A549 (cell line): ENCODE data around the gene POLR2F.

Source experiments
- BHLHE40 ChIP-seq: IDR thresholded peaks from 2 replicates; pipeline ENCODE4 v1.6.1; 2012; ENCODE audit warnings: low read depth, low read length, inconsistent platforms
- CHD2 ChIP-seq: fragments of 150-350 bp; IDR thresholded peaks from 2 replicates; pipeline ENCODE4 v1.6.1; 2014; ENCODE audit warnings: low read length; ENCODE audit not compliant: partially characterized antibody
- CTCF ChIP-seq: fragments of >200 bp; sonication (Bioruptor Twin); formaldehyde crosslinking; IDR thresholded peaks from 3 replicates; pipeline ENCODE4 v1.5.1; 2016
- EP300 ChIP-seq, 2 experiments: fragments of >200 bp; sonication (Bioruptor Twin); formaldehyde crosslinking; IDR thresholded peaks; 2 replicates in 1 of 2; 3 replicates in 1 of 2; pipeline ENCODE4 v1.6.1; 2016 to 2017
- FOSL2 ChIP-seq, 2 experiments: fragments of 450-650 bp in 1 of 2; fragments of >200 bp in 1 of 2; sonication (Bioruptor Twin) in 1 of 2; formaldehyde crosslinking; IDR thresholded peaks; 2 replicates each; pipeline versions ENCODE4 v1.5.0 to v1.6.1; 2016 to 2020; ENCODE audit warnings: mild to moderate bottlenecking in 1 of 2, moderate library complexity in 1 of 2
- MAX ChIP-seq: IDR thresholded peaks from 2 replicates; pipeline ENCODE4 v1.6.1; 2012
- MYC ChIP-seq: IDR thresholded peaks from 2 replicates; pipeline ENCODE4 v1.6.1; 2012; ENCODE audit warnings: mild to moderate bottlenecking, inconsistent platforms, low read length, improper control_type of control experiment, borderline replicate concordance
- PHF8 ChIP-seq: fragments of 200-600 bp; sonication (generic); IDR thresholded peaks from 2 replicates; pipeline ENCODE4 v1.6.1; 2016; ENCODE audit warnings: low read depth, mild to moderate bottlenecking, antibody characterized with exemption, moderate library complexity, borderline replicate concordance
- POLR2A ChIP-seq: IDR thresholded peaks from 2 replicates; pipeline ENCODE4 v1.6.1; 2012; ENCODE audit warnings: mild to moderate bottlenecking, low read length
- RAD21 ChIP-seq, 2 experiments: fragments of >200 bp in 1 of 2; sonication (Bioruptor Twin) in 1 of 2; formaldehyde crosslinking in 1 of 2; IDR thresholded peaks in 1 of 2; conservative IDR thresholded peaks in 1 of 2; 2 replicates in 1 of 2; 3 replicates in 1 of 2; pipeline ENCODE4 v1.6.1; 2012 to 2018; ENCODE audit warnings: inconsistent platforms in 1 of 2
- SMC3 ChIP-seq: fragments of >200 bp; sonication (Bioruptor Twin); formaldehyde crosslinking; IDR thresholded peaks from 3 replicates; pipeline ENCODE4 v1.6.1; 2018; ENCODE audit warnings: inconsistent platforms
- USF2 ChIP-seq: fragments of 450-650 bp; IDR thresholded peaks from 2 replicates; pipeline ENCODE4 v1.6.1; 2014; ENCODE audit warnings: antibody characterized with exemption
- ZFP36 ChIP-seq: fragments of 450-650 bp; IDR thresholded peaks from 2 replicates; pipeline ENCODE4 v1.6.1; 2014; ENCODE audit warnings: borderline replicate concordance; ENCODE audit not compliant: partially characterized antibody
- TF ChIP-seq, protein P1 (sequence below): fragments of >200 bp; sonication (Bioruptor Twin); formaldehyde crosslinking; IDR thresholded peaks from 3 replicates; pipeline ENCODE4 v1.6.1; 2016

- TF ChIP-seq PHF8: no peak
- TF ChIP-seq POLR2A: no peak
- TF ChIP-seq USF2: no peak
- TF ChIP-seq CHD2: no peak
- TF ChIP-seq CTCF: no peak
- TF ChIP-seq, protein P1, sequence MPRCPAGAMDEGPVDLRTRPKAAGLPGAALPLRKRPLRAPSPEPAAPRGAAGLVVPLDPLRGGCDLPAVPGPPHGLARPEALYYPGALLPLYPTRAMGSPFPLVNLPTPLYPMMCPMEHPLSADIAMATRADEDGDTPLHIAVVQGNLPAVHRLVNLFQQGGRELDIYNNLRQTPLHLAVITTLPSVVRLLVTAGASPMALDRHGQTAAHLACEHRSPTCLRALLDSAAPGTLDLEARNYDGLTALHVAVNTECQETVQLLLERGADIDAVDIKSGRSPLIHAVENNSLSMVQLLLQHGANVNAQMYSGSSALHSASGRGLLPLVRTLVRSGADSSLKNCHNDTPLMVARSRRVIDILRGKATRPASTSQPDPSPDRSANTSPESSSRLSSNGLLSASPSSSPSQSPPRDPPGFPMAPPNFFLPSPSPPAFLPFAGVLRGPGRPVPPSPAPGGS: no peak
- no peak for TF ChIP-seq SMC3
- no peak for TF ChIP-seq FOSL2 (IDR thresholded peaks at IDR 0.05)
- no peak for TF ChIP-seq FOSL2 (CRISPR knock-in tag; IDR thresholded peaks at IDR 0.05)
- no peak for TF ChIP-seq EP300 (IDR thresholded peaks at IDR 0.05)
- TF ChIP-seq MAX: no peak
- no peak for TF ChIP-seq BHLHE40
- TF ChIP-seq MYC: no peak
- TF ChIP-seq RAD21 (conservative IDR thresholded peaks at IDR 0.05 in 1 of 2, IDR thresholded peaks at IDR 0.05 in 1 of 2): no peak
- no peak for TF ChIP-seq ZFP36
Observed at GRCh38 chr22:37953062-37953436, 450 bp upstream of the POLR2F start.
